Measurements from ENCODE around the gene UBAC1.

The UBAC1 gene

DNA sequence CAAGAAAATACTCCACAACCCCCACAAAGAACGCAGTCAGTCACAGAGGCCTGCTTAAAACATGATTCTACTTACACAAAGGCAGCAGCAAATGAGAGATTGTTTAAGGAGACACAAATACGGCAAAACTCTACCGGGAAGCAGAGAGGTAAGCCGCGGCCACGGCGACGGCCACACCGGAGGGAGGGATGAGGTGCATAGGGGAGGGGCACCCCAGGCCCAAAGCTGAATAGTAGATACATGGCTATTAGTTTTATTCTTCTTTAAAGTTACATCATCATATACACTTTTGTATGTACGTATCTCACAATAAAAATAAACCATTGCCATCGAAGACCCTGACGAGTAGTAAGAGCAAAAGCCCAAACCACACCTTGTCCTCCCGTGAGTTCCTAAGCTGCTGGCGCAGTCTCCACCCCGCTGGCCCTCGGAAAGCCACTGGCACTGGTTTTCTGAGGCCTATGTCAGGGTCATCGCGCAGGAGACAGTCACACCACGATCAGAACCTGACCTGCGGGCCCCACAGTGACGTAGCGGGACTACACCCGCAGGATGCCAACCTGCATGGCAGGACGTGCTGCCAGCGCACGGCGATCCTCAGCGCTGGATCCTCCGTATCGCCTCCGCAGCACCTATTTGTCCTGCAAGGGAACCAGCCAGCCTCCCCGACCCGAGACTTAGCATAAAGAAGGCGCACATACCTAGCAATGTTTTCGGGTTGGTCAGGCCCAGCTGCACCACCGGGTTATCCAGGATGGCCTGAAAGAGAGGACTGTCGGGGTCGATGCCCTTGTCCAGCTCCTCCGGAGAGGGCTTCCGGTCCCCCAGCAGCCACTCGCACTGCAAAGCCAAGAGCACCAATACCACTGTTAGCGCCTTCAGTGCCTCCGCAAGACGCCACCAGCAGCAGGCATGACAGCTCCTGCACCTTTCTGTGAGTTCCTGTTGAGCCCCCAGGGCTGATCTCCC lies 23.4 kb downstream of the UBAC1 start:
- no peak for DNase-seq

DNA sequence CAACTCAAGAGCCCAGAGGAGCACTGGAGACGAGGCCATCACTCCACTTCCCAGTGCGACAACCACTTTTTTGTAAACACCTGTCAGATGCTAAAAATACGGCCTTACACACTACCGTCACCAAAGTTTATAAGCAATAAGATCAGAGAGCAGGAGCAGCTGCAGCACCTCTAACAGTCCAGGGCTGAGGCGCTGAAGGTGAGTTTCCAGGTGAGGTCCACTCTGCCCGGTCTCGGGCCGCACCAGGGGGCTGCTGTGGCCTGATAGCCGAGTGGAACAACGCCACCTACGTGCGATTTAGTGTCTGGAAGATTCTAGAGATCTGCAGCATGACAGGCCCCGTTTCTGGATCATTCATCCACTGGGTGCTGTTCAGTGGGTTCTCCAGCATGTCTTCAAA lies 28.1 kb downstream of the UBAC1 start:
- DNase-seq: no peak

DNA sequence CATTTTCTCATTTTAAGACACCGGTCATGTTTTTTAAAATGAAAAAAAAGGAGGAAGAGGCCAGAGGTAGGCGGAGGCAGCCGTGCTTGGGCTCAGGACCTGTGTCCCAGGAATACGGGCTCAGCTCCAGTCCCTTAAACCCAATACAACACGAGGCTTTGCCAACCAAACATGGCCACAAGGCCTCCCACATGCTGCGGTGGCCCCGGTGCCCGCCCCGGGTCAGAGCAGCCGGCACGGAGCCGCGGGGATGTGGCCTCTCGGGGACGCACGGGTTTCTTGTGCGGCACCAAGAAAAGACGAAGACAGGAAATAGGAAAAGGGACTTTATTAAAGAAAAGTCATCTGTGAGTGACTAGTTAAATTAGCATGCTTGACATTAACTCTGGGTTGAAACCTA lies 28.5 kb downstream of the UBAC1 start:
- DNase-seq: no peak

DNA sequence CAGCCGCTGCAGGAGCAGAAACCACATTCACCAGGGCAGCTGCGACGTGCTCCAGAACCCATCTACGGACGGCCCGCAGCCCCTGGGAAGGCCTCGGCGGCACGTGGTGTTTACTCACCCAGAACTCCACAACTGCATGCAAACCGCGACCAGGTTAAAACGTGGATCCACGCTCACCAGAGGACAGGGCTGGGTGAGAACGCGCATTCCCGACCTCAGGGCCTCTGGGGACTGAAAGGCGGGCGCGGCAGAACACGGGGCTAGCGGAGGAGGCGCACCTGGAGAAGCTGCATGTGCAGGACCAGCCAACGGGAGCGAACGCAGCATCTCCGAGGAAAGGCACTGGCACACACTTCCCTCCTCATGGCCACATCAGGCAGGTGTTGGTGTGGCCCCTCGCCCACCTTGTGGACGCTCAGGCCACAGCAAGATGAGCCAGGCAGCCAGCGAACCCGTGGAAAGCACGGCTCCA lies 29.8 kb downstream of the UBAC1 start:
- DNase-seq: no peak

DNA sequence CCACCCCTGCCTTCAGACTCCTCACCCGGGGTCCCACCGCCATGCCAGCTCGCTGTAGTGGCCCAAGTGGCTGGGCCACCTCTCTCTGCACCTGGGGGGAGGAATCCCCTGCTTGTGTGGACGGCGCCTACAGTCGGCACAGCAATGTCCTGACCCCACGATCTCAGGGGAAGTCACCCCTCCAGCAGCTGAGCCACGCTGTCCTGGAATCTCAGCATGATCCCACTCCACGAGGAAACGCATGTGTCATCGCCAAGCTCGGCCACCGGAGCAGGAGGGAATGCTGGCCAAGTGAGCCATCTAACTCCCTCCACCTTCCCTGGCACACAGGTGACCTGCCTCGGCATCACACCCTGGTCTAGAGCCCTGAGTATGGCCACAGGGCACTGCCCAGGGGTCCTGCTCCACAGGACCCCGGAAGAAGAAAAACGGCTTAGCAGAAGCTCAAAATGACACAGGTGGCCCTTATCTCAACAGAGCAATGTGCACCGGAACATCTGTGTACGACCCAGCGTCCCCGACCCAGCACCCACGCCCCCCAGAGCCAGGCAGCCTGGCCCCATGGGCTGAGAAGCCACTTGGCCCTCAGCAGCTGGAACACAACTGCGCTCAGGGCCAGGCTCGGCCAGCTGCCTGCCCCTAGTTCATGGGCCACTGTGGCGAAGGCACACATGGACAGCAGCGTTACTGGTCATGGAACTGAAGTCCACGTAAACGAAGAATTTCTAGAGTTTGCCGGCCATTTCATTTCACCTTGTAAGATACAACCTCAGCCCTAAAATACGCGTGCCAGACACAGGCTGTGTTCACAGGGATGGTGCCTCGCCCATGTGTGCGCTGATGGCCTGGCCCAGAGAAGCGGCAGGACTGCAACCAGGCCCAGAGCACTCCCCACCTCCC lies 30.5 kb downstream of the UBAC1 start:
- DNase-seq: no peak

DNA sequence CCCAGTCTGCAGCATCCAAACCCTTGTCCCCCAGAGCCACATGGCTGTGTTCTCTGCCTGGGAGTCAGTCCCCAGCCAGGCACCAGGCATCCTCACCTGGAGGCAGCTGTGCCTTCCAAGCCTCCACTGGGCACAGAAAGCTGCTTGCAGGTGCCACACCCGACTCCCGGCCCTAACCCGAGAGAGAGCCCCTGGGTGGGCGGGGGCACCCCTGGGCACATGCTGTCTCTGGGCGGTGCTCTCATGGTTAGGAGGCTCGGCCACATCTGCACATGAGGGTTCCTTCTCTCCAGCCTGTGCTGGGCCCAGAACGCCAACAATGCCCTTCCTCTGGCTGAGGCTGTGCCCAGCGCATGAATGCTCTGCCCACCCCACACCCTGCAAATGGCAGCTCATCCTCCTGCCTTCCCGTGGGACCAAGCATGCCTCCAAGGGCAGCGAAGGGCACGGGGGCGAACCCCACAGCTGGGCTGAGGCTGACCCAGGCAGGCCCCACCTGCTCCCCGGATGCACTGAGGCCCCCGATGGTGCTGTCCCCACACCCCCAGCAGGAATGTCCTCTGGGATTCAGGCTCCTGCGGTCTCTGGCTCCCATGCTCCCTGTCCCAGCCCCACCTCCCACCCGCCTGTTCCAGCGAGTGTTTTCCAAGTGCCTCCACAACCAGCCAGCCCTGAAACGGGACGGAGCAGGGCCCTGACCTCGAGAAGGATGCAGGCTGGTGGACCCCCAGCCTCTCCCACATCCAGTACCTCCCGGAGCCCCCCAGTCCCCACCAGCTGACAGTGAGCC lies 31.3 kb downstream of the UBAC1 start:
- no peak for DNase-seq

DNA sequence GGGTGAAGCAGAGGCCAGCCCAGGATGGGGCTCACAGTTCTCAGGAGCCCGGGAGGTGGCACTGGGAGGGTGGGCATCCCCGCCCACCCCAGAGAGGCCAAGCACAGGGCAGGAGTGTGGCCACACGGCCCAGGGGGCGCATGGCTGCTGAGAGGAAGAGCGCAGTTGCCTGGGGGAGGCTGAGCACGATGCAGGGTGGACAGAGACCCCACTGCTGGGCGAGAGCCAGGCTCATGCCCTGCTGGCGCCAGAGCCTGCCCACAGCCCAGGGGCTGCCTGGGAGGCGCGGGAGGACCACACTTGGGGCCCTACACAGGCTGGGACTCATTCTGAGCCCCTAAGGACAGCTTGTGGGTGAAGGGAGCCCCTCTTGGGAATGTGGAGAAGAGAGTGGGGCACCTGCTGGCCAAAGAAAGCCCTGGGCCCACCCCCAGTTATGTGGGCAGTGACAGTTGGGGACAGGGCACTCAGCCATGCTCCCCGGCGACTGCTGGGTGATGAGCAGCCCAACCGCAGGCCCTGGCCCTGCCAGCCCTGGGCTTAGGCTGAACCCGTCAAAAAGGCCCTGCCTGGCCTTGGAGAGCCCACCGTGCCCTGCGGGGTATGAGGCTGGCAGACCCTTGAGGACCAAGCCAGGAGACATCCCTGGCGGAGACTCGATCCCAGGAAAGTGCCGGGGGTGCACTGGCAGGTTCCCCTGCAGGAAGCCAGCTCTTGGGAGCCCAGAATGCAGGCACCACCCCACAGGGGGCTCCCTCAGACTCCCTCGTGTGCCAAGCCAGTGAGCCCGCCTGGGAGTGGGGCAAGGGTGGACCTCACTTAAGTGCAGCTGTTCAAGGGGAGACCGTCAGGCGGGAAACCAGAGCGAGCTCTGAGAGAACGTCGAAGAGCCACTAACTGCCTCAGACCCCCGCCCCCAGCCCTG lies 32.2 kb downstream of the UBAC1 start:
- DNase-seq: no peak

DNA sequence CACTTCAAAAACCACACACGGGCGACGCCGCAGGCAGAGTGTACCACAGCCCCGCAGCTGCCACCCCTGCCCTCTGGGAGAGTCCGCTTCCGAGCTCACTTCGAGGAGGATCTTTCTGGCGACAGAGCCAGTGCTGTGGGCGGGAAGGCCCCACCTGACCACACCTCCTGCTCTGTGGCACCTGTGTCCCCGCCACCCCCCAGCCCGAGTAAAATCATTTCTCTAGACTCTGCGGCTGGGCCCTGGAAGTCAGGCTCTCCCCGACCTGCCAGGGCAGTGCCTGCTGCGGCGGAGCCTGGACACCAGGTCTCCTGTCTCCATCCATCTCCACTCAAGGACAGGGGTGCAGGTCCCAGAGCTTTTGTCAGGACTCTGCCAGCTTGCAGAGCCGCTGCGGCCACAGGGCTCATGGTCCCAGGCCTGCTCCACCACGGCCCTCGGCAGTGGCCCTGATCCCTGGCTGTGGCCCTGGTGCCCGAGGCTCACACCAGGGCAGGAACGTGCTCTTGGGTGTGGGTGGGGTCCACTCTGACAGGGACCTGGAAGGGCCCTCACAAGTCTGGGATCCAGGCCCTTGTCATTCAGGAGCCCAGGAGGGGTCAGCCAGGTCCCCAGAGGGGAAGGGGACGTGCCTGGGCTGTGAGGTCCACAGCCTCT lies 33.0 kb downstream of the UBAC1 start:
- no peak for DNase-seq

DNA sequence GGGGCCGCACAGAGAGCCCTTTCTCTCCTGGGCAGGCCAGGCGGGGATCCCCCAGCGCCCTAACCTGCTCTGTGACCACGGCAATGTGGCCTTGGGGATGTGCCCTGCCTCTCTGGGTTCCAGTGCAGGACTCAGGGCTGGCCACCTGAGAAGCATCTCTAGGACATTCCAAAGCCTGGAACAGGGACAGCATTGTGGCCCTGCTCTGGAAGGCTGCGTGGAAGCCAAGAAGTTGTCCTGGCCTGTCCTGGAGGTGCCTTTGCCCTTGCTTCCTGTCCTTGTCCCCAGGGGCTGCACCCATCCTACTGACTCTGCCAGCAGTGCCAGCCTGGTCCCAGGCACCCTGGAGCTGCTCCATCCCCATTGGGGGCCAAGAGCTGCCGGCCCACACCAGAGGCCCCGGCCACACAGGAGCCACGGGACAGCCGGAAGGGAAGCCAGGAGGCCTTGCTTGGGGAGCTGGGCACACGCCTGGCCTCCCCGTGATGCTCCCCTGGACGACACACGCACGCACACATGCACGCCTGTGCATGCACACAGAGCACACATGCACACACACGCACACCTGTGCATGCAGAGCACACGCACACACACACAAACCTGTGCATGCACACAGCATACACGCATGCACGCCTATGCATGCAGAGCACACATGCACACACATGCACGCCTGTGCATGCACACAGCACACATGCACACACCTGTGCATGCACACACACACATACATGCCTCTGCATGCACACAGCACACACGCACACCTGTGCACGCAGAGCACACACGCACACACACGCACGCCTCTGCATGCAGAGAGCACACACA lies 33.8 kb downstream of the UBAC1 start:
- no peak for DNase-seq

DNA sequence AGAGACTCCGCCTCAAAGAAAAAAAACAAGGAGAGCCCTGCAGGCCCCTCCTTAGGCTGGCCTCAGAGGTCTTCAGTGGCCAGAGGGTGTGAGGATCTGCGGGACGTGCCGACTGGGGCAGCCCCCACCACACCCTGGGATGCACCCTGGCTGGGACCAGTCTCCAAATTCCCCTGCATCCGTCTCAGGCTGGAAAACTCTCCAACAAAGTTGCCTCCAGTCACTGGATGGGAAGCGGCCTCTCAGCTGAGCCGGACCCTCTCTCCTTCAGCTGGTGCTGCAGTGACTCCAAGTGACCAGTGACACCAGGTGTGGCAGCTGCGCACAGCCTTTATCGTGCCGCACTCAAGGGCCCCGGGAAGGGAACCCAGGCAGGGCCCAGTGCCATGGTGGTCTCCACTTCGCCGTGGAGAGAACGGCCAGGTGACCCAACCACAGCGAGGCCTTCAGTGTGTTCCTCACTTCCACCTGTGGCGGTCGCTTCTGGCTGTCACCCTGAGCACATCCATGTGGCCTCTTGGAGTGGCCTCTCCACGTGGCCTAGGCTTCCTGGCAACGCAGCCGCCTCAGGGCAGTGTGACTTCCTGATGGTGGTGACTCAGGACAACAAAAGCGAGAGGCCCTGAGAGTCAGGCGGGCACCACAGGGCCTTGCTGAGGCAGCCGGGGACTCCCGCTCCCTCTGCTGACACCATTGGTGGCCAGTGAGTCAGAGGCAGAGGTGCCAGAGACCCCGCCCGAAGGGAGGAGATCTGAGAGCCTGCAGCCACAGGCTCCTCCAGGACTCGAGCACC lies 34.6 kb downstream of the UBAC1 start:
- DNase-seq: no peak

DNA sequence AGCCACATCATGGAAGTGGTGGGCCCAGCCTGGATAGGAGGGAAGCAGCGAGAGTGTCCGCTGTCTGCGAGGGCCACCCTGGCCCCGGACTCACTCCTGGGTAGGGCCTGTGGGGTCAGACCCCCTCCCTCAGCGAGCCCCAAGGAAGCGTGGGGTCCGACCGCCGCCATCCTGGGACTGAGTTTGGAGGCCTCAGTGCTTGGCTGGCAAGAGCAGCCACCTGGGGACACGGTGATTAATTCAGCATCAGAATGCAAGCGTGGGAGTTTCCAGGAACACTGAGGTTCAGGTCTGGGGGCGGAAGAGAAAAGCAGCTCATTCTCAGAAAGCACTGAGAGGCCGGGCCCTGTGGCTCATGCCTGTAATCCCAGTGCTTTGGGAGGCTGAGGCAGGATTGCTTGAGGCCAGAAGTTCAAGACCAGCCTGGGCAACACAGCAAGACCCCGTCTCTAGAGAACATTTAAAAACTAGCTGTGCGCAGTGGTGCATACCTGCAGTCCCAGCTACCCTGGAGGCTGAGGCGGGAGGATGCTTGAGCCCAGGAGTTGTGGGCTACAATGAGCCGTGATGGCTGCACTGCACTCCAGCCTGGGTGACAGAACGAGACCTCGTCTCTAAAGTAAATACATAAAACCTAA lies 35.6 kb downstream of the UBAC1 start:
- DNase-seq: no peak

DNA sequence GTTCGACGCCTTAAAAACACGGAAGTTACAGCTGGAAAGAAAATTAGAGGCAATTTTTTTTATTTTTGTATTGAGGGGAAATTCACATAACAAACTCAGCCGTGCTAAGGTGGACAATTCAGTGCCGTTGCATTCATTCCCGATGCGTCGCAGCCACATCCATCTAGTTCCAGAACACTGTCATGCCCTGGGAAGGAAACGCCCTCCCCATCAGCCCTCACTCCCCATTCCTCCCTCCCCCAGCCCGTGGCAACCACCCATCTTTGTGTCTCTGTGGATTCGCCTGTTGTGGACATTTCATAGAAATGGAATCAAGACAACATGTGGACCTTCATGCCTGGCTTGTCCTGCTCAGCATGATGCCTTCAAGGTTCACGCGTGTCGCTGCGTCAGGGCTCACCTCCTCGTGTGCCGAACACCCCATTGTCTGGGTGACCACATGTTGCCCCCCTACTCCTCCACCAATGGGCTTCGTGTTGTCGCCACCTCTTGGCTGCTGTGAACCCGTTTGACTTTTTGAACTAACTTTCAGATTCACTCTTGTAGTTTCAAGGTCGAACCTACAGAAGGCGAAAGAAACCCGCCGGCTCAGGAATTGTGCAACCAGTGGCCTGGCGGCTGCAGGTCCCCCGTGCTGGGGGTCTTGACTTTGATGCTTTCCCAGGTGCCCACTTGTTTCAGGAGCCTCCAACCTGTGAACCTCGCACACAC lies 36.4 kb downstream of the UBAC1 start:
- DNase-seq: no peak

DNA sequence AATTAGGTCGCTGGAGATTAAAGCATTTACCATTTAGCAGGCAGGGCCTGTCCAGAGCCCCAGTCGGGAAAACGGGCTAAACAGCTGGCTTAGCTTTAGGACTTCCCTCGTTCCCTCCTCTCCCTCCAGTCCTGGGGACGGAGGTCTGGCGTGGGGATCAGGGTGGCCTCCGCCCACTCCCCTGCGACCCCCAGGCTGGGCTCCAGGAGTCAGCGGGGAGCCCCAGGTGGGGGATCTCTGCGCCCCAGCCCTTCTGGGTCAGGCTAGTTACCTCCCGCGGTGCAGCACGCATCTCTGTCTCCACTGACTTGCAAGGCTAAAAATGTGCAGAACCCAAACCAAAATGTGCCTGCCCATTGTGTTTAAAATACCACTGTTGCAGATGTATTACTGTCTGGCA lies 37.7 kb downstream of the UBAC1 start:
- DNase-seq: no peak

DNA sequence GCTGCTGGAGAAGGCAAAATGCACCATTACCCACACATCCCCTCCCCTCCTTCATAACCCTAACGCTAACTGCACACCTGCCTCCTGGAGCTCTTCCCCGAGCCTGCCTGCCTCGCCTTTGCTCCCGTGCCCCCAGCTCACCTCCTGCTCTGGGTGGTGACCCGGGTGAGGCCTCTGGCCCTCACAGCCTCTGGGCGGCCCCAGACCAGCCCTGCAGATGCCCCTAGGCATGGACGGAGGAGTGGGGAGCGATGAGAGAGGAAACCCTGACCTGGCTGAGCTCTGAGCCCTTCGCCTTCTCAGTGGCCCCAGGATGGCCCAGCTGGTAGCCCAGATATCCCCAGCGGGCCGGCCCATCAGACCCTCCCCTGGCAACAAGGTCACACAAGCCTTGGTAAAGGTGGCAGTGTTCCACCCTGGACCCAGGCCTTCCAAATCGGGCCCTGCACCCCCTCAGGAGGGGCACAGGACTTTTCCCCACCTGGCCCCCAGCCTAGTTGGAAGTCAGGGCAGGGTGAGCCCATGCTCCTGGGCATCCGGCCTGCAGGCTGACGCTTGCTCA lies 39.3 kb downstream of the UBAC1 start:
- no peak for DNase-seq

DNA sequence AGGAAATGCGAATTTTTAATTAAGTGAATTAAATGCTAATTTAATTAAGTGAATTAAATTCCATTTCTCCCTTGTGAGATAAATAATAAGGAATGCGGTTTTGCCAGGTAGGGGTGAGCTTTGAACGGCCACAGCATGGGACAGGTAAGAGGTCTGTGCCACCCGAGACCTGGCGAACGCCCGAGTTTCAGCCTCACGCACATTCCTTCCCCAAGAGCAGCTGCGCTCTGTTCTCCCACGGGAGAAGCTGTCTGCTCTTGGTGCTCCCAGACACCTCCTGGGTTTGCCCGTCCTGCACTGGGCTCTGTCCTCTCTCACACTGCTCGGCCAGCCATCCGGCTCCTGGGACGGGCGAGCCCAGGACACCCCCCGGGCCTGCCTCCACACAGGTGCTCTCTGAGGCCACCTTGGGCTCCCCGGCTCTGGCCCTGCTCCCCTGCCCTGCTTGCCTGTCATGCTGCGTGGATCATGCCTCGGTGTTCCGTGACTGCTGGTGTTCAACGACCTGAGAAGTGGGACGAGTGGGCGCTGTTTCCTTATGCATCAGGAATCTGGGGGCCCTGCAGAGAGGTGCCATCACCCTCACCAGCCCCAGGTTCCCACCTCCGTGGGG lies 40.1 kb downstream of the UBAC1 start:
- DNase-seq: no peak

DNA sequence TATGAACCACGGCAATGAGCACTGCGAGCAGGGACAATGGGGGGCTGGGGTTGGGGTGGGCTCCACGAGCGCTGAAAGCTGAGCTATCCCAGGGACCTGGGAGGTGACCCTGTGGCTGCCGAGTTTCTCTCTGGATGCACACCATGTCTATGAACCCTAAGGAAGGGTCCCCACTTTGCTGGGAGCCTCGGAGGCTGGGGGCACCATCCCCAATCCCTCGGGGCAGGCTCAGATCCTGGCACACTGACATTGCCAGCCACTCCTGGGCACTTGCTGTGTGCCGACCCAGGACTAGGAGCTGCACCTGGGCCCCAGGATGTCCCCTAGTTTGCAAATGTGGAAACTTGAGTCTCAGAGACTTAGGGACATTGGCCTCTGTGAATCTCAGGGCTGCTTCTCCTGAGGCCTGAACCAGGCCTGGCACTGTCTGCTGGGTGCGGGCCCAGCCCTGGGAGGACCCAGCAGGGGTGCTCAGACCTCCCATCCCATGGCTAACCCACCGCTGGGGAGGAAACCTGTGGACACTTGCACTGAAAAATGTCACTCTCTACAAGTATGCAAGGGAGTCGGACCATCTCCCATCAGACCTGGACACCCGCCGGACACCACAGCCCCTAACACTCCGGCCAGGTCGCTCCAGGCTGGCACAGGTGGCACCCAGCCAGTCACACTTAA lies 40.8 kb downstream of the UBAC1 start:
- DNase-seq: no peak

Measured in NCI-H187 (cell line).